ENCODE measurements around the gene GADD45A.

DNA sequence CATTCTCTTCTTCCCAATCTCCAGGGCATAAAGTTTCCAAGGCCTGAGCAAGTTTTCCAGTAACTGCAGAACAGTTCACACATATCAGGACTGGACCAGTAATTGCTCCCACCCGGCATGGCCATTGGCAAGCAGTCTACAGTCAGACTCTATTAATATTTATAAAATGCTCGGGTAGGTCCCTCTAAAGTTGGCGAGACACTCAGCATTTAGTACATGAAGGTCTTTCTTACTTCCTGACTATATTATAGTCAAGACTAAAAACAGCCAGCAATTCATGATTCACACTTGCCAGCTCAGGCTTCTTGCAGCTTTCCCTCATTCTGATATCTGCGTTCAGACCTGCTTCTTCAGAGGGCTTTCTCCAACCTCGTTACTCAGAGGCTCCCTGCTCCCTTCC, 25.4 kb downstream of the GADD45A start:
- TF ChIP-seq, protein P1, sequence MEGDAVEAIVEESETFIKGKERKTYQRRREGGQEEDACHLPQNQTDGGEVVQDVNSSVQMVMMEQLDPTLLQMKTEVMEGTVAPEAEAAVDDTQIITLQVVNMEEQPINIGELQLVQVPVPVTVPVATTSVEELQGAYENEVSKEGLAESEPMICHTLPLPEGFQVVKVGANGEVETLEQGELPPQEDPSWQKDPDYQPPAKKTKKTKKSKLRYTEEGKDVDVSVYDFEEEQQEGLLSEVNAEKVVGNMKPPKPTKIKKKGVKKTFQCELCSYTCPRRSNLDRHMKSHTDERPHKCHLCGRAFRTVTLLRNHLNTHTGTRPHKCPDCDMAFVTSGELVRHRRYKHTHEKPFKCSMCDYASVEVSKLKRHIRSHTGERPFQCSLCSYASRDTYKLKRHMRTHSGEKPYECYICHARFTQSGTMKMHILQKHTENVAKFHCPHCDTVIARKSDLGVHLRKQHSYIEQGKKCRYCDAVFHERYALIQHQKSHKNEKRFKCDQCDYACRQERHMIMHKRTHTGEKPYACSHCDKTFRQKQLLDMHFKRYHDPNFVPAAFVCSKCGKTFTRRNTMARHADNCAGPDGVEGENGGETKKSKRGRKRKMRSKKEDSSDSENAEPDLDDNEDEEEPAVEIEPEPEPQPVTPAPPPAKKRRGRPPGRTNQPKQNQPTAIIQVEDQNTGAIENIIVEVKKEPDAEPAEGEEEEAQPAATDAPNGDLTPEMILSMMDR (IDR thresholded peaks at IDR 0.05) = no peak
- no peak for TF ChIP-seq POLR2A (IDR thresholded peaks at IDR 0.05)

Data from right lobe of liver (tissue), 4 donors.